ENCODE data around the gene PDGFB.

PDGFB gene

GRCh38 chr22:39253435-39254070, 8.8 kb upstream of the PDGFB start:
- peak; percentile 57 for DNase-seq

DNA sequence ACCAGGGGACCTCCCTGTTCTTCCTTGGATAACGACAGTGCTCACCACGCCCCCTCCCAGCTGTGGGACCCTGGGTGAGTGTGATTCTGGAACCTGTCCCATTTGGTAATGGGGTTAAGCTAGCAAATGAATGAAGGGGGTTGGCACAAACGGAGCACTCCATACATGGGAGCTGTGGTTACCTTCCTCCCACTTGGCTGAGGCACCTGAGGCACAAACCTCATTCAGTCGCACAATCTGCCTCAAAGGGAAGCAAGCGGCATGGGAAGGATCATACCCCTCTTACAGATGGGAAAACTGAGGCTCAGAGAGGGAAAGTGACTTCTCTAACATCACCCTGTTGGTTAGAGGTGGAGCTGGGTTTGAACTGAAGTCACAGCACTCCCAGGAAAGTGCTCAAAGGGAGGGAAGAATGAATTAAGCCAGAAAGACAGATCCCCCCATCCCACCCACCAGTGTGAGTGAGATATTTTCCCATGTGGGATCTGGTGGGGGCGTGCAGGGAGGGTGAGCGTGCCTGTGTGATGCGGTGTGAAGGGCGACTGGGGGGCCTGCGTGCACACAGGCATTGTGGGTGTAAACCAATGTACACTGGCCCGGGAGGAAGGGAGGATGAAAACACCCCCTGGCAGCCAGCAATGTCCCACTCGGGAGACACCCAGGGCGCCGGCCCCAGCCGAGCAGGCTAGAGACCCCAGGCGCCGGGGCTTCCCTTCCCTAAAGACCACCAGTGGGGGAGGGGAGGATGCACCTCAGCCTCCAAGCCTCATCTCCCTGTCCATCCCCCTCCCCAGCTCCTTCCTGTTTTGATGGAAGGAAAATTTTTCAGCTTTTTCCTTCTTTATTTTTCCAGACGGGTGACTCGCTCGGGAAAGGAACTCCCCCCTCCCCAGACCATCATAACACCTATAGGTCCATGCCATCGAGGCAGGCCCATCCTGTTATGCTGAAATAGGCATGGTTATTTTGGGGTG, 8.0 kb upstream of the PDGFB start:
- no peak for DNase-seq

GRCh38 chr22:39251762-39252460, 7.1 kb upstream of the PDGFB start:
- no peak for DNase-seq

GRCh38 chr22:39250838-39251237, 6.1 kb upstream of the PDGFB start:
- no peak for DNase-seq

GRCh38 chr22:39250131-39250530, 5.3 kb upstream of the PDGFB start:
- DNase-seq = no peak

GRCh38 chr22:39249086-39249704, 4.4 kb upstream of the PDGFB start:
- no peak for DNase-seq

GRCh38 chr22:39248254-39248653, 3.5 kb upstream of the PDGFB start:
- DNase-seq = no peak

- DNase-seq = no peak
Measured at GRCh38 chr22:39247361-39247760, 2.6 kb upstream of the PDGFB start.

DNA sequence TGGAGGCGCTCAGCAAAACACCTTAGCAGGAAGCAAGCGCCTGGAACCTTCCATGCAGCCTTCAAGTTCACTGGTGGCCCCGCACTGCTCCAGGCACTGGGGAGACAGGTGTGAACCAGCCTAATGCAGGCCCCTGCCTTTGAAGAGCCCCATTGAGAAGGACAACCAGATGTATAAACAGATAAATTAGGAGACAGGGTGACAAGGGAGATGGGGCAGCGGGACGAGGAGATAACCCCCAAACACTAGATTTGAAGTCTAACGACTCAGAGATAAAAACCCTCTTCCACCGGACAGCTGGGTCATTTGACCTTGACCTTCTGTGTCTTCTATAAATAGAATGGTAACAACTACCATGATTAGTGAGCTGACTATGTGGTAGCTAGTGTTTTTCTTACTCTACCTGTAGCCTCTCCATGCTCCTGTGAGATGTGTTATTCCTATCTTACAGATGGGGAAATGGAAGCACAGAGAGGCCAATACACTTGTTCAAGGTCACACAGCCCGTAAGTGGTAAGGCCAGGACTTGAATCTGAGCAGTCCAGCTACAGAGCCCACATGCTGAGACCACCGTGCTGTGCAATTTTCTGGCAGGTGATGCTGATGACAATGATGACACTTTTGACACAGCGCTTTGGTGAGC, 2.0 kb upstream of the PDGFB start:
- no peak for DNase-seq

DNA sequence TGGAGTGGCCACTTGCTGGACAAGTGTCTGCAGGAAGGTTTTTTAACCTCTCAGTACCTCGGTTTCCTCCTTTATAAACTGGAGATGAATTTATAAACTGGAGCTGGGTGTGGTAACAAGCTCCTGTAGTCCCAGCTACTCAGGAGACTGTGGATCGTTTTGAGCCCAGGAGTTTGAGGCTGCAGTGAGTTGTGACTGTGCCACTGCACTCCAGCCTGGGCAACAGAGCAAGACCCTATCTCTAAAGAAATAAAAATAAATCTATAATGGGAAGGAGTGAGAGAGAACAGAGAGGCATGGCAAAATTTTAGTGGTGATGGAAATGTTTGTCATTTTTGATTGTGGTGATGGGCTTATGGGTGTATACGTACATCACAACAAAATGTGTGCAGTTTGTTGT, 1.4 kb upstream of the PDGFB start:
- DNase-seq = no peak

DNA sequence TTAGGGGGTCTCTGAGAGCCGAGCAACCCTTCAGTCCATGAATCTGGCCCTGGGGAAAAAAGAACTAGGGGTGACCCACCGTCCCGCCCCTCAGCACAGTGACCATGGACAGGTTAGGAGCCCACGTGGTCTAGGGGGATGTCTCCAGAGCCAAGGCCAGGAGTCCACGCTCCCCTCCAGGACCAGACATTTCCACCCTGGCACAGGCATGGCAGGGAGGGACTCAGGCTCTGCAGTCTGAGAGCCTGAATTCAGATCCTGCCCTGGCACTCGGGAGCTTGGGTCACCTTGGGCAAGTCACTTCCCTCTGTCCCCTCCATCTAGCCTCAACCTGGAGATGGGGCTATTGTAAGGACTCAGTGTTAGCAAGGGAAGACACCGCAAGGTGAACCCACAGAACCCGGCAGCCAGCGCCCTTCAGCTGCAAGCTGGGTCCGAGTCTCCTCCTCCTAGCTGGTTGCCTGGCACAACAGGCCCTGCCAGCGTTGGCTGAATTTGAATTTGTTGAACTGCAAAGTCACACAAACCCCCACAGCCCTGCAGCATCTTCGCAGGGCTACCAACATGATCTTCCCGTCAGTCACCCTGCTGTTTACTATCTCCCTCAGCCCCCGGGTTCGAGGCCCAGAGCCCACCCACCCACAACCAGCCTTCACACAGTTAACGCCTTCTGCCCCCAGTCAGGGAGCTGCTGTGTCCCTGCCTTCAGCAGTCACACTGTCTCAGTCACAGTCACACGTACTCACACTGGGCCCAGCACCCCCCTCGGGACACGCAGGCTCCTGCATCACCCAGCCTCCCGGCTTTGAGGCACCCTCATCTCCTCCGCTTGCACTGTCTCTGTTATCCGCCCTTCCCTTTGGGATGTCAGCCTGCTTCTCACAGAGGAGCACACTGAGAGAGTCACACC, 603 bp upstream of the PDGFB start:
- no peak for DNase-seq

DNA sequence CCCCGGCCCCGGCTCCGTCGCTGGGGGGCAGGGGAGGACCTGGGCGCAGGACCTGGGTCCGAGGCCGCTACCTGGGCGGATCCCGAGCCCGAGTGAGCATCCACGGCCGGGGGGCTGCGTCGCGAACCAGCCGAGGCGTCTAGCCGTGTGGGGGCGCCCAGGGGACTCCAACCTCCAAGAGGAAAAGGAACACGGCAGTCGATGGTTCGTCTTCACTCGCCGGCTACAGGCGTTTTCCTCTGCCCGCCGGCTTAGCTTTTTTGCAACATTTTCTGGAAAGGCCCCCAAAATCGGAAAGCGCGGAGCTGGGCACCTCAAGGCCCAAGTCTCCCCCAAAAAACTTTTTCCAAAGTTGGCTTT, 666 bp downstream of the PDGFB start:
- no peak for DNase-seq

DNA sequence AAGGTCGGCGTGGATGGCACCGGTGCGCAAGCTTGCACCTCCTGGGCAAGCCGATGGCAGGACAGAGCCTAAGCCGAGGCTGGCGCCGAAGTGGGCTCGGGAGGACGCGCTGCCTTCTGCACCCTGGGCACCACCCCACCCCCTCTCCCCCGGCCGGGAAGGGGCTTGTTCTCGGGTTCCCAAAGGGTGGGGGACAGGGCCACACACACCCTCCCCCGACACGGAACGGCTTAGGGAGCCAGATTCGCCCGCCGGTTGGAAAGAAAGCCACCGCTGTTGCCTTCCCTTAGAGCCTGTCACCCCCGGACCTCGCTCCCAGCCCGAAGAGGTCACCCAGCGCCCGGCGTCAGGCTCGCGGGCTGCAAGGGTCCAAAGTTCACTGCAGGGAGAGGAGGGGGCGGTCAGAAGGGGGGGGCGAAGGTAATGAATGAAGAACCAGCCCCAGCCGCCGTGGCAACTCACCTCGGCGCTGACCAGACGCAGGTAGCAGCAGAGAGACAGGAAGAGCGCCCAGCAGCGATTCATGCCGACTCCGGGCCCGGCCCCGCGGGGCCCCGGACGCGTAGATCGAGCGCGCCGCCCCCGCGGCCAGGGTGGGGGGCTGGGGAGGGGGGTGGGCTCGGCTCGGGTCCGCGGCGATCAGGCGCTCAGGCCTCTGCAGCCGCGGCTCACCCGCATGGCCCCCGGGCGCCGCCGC, 1.2 kb downstream of the PDGFB start:
- no peak for DNase-seq

GRCh38 chr22:39242595-39243438, 2.0 kb downstream of the PDGFB start:
- DNase-seq = peak; percentile 33

GRCh38 chr22:39241794-39242594, 2.8 kb downstream of the PDGFB start:
- DNase-seq = no peak

GRCh38 chr22:39240831-39241793, 3.7 kb downstream of the PDGFB start:
- DNase-seq = no peak

- peak; percentile 72 for DNase-seq
Measured at GRCh38 chr22:39239561-39240423, 5.0 kb downstream of the PDGFB start.

Data from NCI-H2171 (cell line).